CD14-positive monocyte (primary cell): ENCODE data around the gene ZNF277. TPM values are rescaled to one million over a fixed set of nuclear protein-coding genes. Genes with fewer than 3 reads are reported as not detected.

Source experiments
- DNase-seq, 3 donors: peaks; one replicate each; pipeline ENCODE4 v3.0.0-alpha.2; 2011 to 2022
- H2AFZ ChIP-seq: 2 replicates; pipeline ENCODE4 v1.6.0; 2012; ENCODE audit warnings: mild to moderate bottlenecking, low read depth, low read length, inconsistent platforms; ENCODE audit not compliant: insufficient read depth, poor library complexity, severe bottlenecking
- H3K27ac ChIP-seq, 2 donors: 1 replicate in 1 of 2; 2 replicates in 1 of 2; pipeline ENCODE4 v1.5.1; 2012 to 2013; ENCODE audit warnings: low read length in 2 of 2, control low read depth in 1 of 2, inconsistent platforms in 1 of 2, low read depth in 1 of 2, mild to moderate bottlenecking in 1 of 2
- H3K27me3 ChIP-seq, 2 donors: one replicate each; pipeline versions ENCODE4 v1.6.0 to v1.6.1; 2011 to 2013; ENCODE audit warnings: low read length in 2 of 2; ENCODE audit not compliant: control insufficient read depth in 2 of 2, insufficient read depth in 2 of 2
- H3K36me3 ChIP-seq, 2 donors: replicated peaks in 1 of 2; 1 replicate in 1 of 2; 2 replicates in 1 of 2; pipeline versions ENCODE4 v1.5.1 to v1.6.1; 2012 to 2013; ENCODE audit warnings: low read length in 2 of 2, control low read depth in 1 of 2, inconsistent platforms in 1 of 2, mild to moderate bottlenecking in 1 of 2; ENCODE audit not compliant: insufficient read depth in 2 of 2, control insufficient read depth in 1 of 2
- H3K4me1 ChIP-seq, 2 donors: 1 replicate in 1 of 2; 2 replicates in 1 of 2; pipeline versions ENCODE4 v1.5.1 to v1.6.1; 2012 to 2013; ENCODE audit warnings: low read length in 2 of 2, control low read depth in 1 of 2, inconsistent platforms in 1 of 2, mild to moderate bottlenecking in 1 of 2, moderate library complexity in 1 of 2; ENCODE audit not compliant: insufficient read depth in 2 of 2, control insufficient read depth in 1 of 2
- H3K4me2 ChIP-seq: replicated peaks from 2 replicates; pipeline ENCODE3; 2012; ENCODE audit warnings: low read length, moderate library complexity, mild to moderate bottlenecking; ENCODE audit not compliant: poor library complexity, severe bottlenecking; ENCODE audit errors: extremely low read depth
- H3K4me3 ChIP-seq, 3 experiments: fragments of 200-600 bp in 1 of 3; sonication (generic) in 1 of 3; replicated peaks in 1 of 3; 1 replicate in 2 of 3; 2 replicates in 1 of 3; pipeline ENCODE4 v1.5.1; 2011 to 2013; ENCODE audit warnings: low read length in 3 of 3, mild to moderate bottlenecking in 3 of 3, control low read depth in 2 of 3, low read depth in 2 of 3, inconsistent platforms in 1 of 3, moderate library complexity in 1 of 3
- H3K79me2 ChIP-seq: 2 replicates; pipeline ENCODE4 v1.6.0; 2012; ENCODE audit warnings: mild to moderate bottlenecking, control low read depth, inconsistent platforms, low read length, moderate library complexity; ENCODE audit not compliant: insufficient read depth
- H3K9ac ChIP-seq: 2 replicates; pipeline ENCODE4 v1.6.0; 2017; ENCODE audit warnings: low read length, mild to moderate bottlenecking; ENCODE audit not compliant: insufficient read depth, poor library complexity, severe bottlenecking
- H3K9me3 ChIP-seq, 2 donors: replicated peaks in 1 of 2; 1 replicate in 1 of 2; 2 replicates in 1 of 2; pipeline versions ENCODE4 v1.5.1 to v1.6.1; 2012 to 2013; ENCODE audit warnings: low read length in 2 of 2, control low read depth in 1 of 2; ENCODE audit not compliant: control insufficient read depth in 1 of 2, insufficient read depth in 1 of 2
- H4K20me1 ChIP-seq: 2 replicates; pipeline ENCODE4 v1.6.0; 2012; ENCODE audit warnings: mild to moderate bottlenecking, low read length, control low read depth, moderate library complexity; ENCODE audit not compliant: insufficient read depth
- H3K27ac Mint-ChIP-seq, 7 donors: one replicate each; pipeline ENCODE4 v1.8.0; 2020; ENCODE audit warnings: mild to moderate bottlenecking in 7 of 7, mixed read lengths in 7 of 7, moderate library complexity in 6 of 7, inconsistent platforms in 2 of 7
- H3K27me3 Mint-ChIP-seq, 3 donors: one replicate each; pipeline ENCODE4 v1.8.0; 2021 to 2022; ENCODE audit warnings: low read depth in 3 of 3, mild to moderate bottlenecking in 3 of 3, mixed read lengths in 3 of 3, moderate library complexity in 3 of 3, inconsistent platforms in 1 of 3
- H3K36me3 Mint-ChIP-seq, 2 donors: one replicate each; pipeline ENCODE4 v1.8.0; 2020; ENCODE audit warnings: mixed read lengths in 2 of 2, inconsistent platforms in 1 of 2, mild to moderate bottlenecking in 1 of 2
- H3K4me1 Mint-ChIP-seq: one replicate; pipeline ENCODE4 v1.8.0; 2020; ENCODE audit warnings: mild to moderate bottlenecking, mixed read lengths
- H3K4me3 Mint-ChIP-seq, 2 donors: one replicate each; pipeline ENCODE4 v1.8.0; 2020; ENCODE audit warnings: mild to moderate bottlenecking in 2 of 2, mixed read lengths in 2 of 2, moderate library complexity in 1 of 2
- H3K9me3 Mint-ChIP-seq, 7 donors: one replicate each; pipeline ENCODE4 v1.8.0; 2020 to 2022; ENCODE audit warnings: mixed read lengths in 7 of 7, mild to moderate bottlenecking in 6 of 7, moderate library complexity in 6 of 7, inconsistent platforms in 2 of 7
- WGBS: methylation state at CpG from one replicate; pipeline ENCODE4 v1.1.5; 2013; ENCODE audit warnings: missing lambda C conversion rate; ENCODE audit not compliant: insufficient coverage; 5-methylcytosine and 5-hydroxymethylcytosine counted together
- intact Hi-C, 2 donors: fragments of 100-400 bp; cut with micrococcal nuclease; formaldehyde crosslinking; loops; one replicate each; pipeline versions ENCODE4 v1.15.0 to v1.15.1; 2023
- polyA plus RNA-seq, 3 donors: library from polyadenylated mRNA; depleted of rRNA in 1 of 3; unstranded in 2 of 3; stranded (reverse) in 1 of 3; fragments of 300-500 nt in 2 of 3; fragments of >200 nt in 1 of 3; fragmentation: Illumina TruSeq in 2 of 3; gene quantifications; 1 replicate in 2 of 3; 2 replicates in 1 of 3; pipeline ENCODE4 v1.2.3, GENCODE V29; 2012 to 2021
- TF ChIP-seq, protein P1 (sequence below): fragments of 200-600 bp; IDR thresholded peaks from one replicate; pipeline ENCODE4 v1.8.0; 2022; ENCODE audit warnings: antibody characterized with exemption, mild to moderate bottlenecking

The ZNF277 gene
- polyA plus RNA-seq, 3 donors: 17.5 to 20.7 (median 20.0) TPM

DNA sequence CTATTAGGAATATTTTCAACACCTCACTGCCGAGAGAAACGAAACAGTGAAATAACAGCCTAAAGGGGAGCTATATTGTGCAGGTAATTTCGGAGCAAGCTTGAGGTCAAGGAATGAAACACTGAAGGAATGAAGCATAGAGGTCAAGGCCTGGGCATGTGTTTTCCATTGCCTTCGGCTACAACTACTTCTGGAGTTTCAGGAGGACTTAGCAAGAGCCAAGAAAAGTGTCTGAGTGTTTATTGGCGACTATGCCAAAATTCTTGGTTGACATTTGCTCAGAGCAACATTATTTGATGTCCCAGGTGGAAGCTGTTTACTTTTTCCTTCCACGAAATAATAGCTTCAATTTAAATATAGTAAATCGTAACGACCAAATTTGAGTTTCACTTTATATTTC, 154.2 kb downstream of the ZNF277 start:
- H4K20me1 ChIP-seq: no peaks in the 10 kb centered on the region
- peaks cover 0 to 10% (median 3%) of the 10 kb centered on the region in 7 donors for H3K9me3 Mint-ChIP-seq
- 92% methylated on average over 7 of the region's 8 CpGs for WGBS
- no peak overlapping the region for H3K27ac Mint-ChIP-seq
- H3K79me2 ChIP-seq: no peaks in the 10 kb centered on the region
- no peak for DNase-seq
- no peak overlapping the region for H2AFZ ChIP-seq
- H3K27me3 Mint-ChIP-seq: peaks cover 1 to 3% (median 2%) of the 10 kb centered on the region in 3 donors
- H3K4me3 ChIP-seq: no peak overlapping the region
- H3K4me1 Mint-ChIP-seq: no peaks in the 10 kb centered on the region
- TF ChIP-seq, protein P1, sequence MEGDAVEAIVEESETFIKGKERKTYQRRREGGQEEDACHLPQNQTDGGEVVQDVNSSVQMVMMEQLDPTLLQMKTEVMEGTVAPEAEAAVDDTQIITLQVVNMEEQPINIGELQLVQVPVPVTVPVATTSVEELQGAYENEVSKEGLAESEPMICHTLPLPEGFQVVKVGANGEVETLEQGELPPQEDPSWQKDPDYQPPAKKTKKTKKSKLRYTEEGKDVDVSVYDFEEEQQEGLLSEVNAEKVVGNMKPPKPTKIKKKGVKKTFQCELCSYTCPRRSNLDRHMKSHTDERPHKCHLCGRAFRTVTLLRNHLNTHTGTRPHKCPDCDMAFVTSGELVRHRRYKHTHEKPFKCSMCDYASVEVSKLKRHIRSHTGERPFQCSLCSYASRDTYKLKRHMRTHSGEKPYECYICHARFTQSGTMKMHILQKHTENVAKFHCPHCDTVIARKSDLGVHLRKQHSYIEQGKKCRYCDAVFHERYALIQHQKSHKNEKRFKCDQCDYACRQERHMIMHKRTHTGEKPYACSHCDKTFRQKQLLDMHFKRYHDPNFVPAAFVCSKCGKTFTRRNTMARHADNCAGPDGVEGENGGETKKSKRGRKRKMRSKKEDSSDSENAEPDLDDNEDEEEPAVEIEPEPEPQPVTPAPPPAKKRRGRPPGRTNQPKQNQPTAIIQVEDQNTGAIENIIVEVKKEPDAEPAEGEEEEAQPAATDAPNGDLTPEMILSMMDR: no peak
- no peak overlapping the region for H3K4me3 Mint-ChIP-seq
- intact Hi-C loops: no loop called here
- H3K4me2 ChIP-seq: no peak overlapping the region
- H3K27me3 ChIP-seq: no peaks in the 10 kb centered on the region
- no peaks in the 10 kb centered on the region for H3K9me3 ChIP-seq
- no peaks in the 10 kb centered on the region for H3K4me1 ChIP-seq
- no peaks in the 10 kb centered on the region for H3K36me3 ChIP-seq
- no peak overlapping the region for H3K27ac ChIP-seq
- no peaks in the 10 kb centered on the region for H3K36me3 Mint-ChIP-seq
- H3K9ac ChIP-seq: no peak overlapping the region

DNA sequence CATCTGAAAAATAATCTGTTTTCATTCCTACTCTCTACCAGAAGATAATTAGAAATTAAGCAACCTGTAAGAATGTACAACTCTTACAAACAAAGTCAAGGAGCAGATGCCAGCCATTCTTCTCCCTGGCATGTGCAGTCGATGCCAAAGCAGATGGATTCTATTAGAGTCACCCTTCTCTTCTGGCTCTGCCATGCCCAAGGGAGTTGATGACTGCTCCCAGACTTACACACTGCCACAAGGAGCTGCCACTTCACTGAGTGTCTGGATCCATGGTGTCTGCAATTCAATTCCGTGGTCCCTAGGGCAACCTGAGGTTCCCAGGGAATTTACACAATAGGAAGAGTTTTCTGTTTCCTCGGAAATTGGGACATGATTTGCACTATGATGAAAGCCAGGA, 154.7 kb downstream of the ZNF277 start:
- TF ChIP-seq, protein P1: no peak
- Histone ChIP-seq H3K4me3 (no peak overlapping the region), H3K27me3 (no peaks in the 10 kb centered on the region), H3K36me3 (no peaks in the 10 kb centered on the region), H4K20me1 (no peaks in the 10 kb centered on the region), H3K9ac (no peak overlapping the region), H3K9me3 (no peaks in the 10 kb centered on the region), H3K4me2 (no peak overlapping the region), H3K4me1 (no peaks in the 10 kb centered on the region), H3K79me2 (no peaks in the 10 kb centered on the region), H2AFZ (no peak overlapping the region), H3K27ac (no peak overlapping the region)
- H3K4me3 Mint-ChIP-seq: no peak overlapping the region
- no peaks in the 10 kb centered on the region for H3K36me3 Mint-ChIP-seq
- no peaks in the 10 kb centered on the region for H3K4me1 Mint-ChIP-seq
- H3K27me3 Mint-ChIP-seq: peaks cover 2 to 3% (median 2%) of the 10 kb centered on the region in 3 donors
- 91% methylated on average over 2 of the region's 3 CpGs for WGBS
- peaks cover 0 to 10% (median 3%) of the 10 kb centered on the region in 7 donors for H3K9me3 Mint-ChIP-seq
- no peak overlapping the region for H3K27ac Mint-ChIP-seq
- intact Hi-C loops: no loop called here
- no peak for DNase-seq
